Measurements from ENCODE around the gene AKAP7. TPM values are rescaled to one million over a fixed set of nuclear protein-coding genes. Genes with fewer than 3 reads are reported as not detected.
A peak's percentile ranks its signal among the peaks of the same experiment; 100 is the strongest.

The AKAP7 gene
- polyA plus RNA-seq, 2 of the 4 experiments (the other 2 are of a cell fraction), result 2.5 to 3.7 TPM

DNA sequence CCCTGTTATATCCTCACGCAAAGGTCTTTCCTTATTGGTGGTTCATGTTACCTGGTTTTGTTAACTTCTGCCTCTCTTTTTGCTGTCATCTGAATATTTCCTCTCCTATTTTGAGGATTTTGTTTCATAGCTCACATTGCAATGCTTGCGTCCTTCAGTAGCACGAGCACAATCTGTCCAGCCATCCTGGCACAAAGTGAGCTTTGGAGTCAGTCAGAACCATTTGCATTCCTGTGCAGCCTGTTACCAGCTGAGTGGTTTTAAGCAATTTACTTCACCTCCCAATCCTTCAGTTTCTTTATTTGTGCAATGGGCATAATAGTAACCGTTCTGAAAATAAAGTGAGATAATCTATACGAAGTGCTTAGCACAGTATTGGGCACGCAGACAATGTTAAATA lies 42.7 kb downstream of the AKAP7 start:
- ChIA-PET POLR2A (no interaction called here), CTCF (interaction anchor here (0.9 kb wide), 1 partner anchor 292 kb away, joined by 3 read pairs; no protein-coding TSS in a partner anchor)
- Histone ChIP-seq H3K27ac (no peak overlapping the region), H3K4me3 (no peak overlapping the region), H3K4me2 (no peak overlapping the region), H3K9me3 (no peaks in the 10 kb centered on the region), H3K4me1 (no peaks in the 10 kb centered on the region)
- FAIRE-seq, result no peak
- no peak for DNase-seq (ENCODE audit: low read depth in 1 of 2, low spot score in 1 of 2)
- no peak for ATAC-seq
- TF ChIP-seq HEYL (CRISPR knock-in tag; IDR thresholded peaks at IDR 0.05) (no peak), NR3C1 (IDR thresholded peaks at IDR 0.05) (no peak), POLR2A (IDR thresholded peaks at IDR 0.05; ENCODE audit: low read length) (no peak), FOSB (CRISPR knock-in tag; IDR thresholded peaks at IDR 0.05) (no peak), RNF2 (IDR thresholded peaks at IDR 0.05; ENCODE audit: borderline replicate concordance, low read depth) (no peak), HOXB13 (CRISPR knock-in tag; IDR thresholded peaks at IDR 0.05; ENCODE audit: low read depth) (no peak)
- 85% methylated on average over 6 of the region's 6 CpGs for WGBS (ENCODE audit: missing lambda C conversion rate)

GRCh38 chr6:131182991-131183425 lies 47.7 kb downstream of the AKAP7 start:
- Histone ChIP-seq H3K4me3 (no peak overlapping the region), H3K9me3 (no peaks in the 10 kb centered on the region), H3K4me2 (no peak overlapping the region), H3K27ac (no peak overlapping the region), H3K4me1 (no peaks in the 10 kb centered on the region)
- ChIA-PET POLR2A (no interaction called here), CTCF (interaction anchor here (0.7 to 1.5 kb wide), 7 partner anchors 15 to 445 kb away, joined by 3 to 9 read pairs (median 4); partner anchors contain the start of gene MED23)
- 42% methylated on average over 5 of the region's 5 CpGs for WGBS (ENCODE audit: missing lambda C conversion rate)
- peak; percentile 56 to 74; a peak in 5 of 6 replicates for ATAC-seq
- FAIRE-seq, result no peak
- peak; percentile 6 to 42 for DNase-seq (ENCODE audit: low read depth in 1 of 2, low spot score in 1 of 2)
- TF ChIP-seq RARB (CRISPR knock-in tag; IDR thresholded peaks at IDR 0.05) (no peak), FOSL2 (IDR thresholded peaks at IDR 0.05) (no peak), FOSL2 (CRISPR knock-in tag; IDR thresholded peaks at IDR 0.05) (no peak), RAD21 (conservative IDR thresholded peaks at IDR 0.05 in 1 of 2, IDR thresholded peaks at IDR 0.05 in 1 of 2) (peak; percentile 36 to 38; a peak in 4 of 5 replicates), ELK1 (IDR thresholded peaks at IDR 0.05; ENCODE audit: low read depth, low read length) (no peak), SMC3 (IDR thresholded peaks at IDR 0.05) (peak; percentile 50)
- TF ChIP-seq, protein P1, sequence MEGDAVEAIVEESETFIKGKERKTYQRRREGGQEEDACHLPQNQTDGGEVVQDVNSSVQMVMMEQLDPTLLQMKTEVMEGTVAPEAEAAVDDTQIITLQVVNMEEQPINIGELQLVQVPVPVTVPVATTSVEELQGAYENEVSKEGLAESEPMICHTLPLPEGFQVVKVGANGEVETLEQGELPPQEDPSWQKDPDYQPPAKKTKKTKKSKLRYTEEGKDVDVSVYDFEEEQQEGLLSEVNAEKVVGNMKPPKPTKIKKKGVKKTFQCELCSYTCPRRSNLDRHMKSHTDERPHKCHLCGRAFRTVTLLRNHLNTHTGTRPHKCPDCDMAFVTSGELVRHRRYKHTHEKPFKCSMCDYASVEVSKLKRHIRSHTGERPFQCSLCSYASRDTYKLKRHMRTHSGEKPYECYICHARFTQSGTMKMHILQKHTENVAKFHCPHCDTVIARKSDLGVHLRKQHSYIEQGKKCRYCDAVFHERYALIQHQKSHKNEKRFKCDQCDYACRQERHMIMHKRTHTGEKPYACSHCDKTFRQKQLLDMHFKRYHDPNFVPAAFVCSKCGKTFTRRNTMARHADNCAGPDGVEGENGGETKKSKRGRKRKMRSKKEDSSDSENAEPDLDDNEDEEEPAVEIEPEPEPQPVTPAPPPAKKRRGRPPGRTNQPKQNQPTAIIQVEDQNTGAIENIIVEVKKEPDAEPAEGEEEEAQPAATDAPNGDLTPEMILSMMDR (IDR thresholded peaks at IDR 0.05), result peak; percentile 48

DNA sequence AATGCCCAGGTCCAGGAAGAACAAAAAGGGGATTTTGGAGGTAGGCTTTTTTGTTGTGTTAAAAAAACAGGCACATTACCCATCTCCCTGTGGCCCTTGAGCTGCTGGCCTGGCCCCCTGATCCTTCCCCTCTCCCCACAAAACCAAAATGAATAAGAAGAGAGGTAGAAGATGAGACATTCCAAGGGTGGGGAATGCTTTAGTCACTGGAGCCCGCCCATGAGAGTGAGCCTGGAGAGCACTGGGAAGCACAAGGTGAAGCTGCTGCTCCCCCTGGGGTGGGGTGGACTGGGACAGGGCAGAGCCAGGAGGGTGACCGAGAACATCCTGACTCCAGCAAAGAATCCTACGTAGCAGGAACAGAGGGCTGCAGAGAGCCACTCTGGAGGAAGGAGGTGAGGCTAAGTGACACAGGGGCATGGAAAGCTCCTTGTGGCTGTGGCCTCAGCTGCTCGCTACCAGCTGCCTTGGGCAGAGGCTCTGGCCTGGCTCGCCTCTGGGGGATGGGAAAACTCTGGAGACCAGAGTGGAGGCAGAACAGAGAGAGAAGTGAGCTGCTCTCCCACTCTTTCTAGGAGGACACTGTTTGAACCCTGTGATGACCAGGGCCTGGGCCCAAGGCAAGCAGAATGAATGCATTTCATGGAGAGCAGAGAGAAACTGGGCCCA lies 48.3 kb downstream of the AKAP7 start:
- Histone ChIP-seq H3K4me2 (no peak overlapping the region), H3K4me1 (no peaks in the 10 kb centered on the region), H3K27ac (no peak overlapping the region), H3K4me3 (no peak overlapping the region), H3K9me3 (no peaks in the 10 kb centered on the region)
- whole genome bisulfite sequencing (ENCODE audit: missing lambda C conversion rate), result 79% methylated on average over 5 of the region's 5 CpGs
- no peak for TF ChIP-seq ZSCAN20 (CRISPR knock-in tag; IDR thresholded peaks at IDR 0.05)
- no peak for TF ChIP-seq CHD2 (IDR thresholded peaks at IDR 0.05; ENCODE audit: low read length, partially characterized antibody)
- no peak for TF ChIP-seq MAZ (IDR thresholded peaks at IDR 0.05; ENCODE audit: borderline replicate concordance, low read depth, low read length)
- TF ChIP-seq HEYL (CRISPR knock-in tag; IDR thresholded peaks at IDR 0.05), result no peak
- no peak for DNase-seq (ENCODE audit: low read depth in 1 of 2, low spot score in 1 of 2)
- ChIA-PET POLR2A (no interaction called here), CTCF (interaction anchor here (0.9 to 1.5 kb wide), 6 partner anchors 16 to 445 kb away, joined by 3 to 9 read pairs (median 4); partner anchors contain the start of gene MED23)
- FAIRE-seq, result no peak
- ATAC-seq, result no peak

- 55% methylated on average over 3 of the region's 3 CpGs for WGBS (ENCODE audit: missing lambda C conversion rate)
- no peak overlapping the region for H3K4me3 ChIP-seq
- ChIA-PET POLR2A (no interaction called here), CTCF (interaction anchor here (0.7 kb wide), 1 partner anchor 342 kb away, joined by 3 read pairs; no protein-coding TSS in a partner anchor)
- no peaks in the 10 kb centered on the region; the same call in 2 of the 3 replicates for H3K9me3 ChIP-seq
- H3K27ac ChIP-seq, result no peak overlapping the region
- H3K4me2 ChIP-seq, result no peak overlapping the region
- ATAC-seq (no peak), DNase-seq (ENCODE audit: low read depth in 1 of 2, low spot score in 1 of 2) (no peak), FAIRE-seq (no peak)
- no peaks in the 10 kb centered on the region for H3K4me1 ChIP-seq
- TF ChIP-seq RAD21 (conservative IDR thresholded peaks at IDR 0.05 in 1 of 2, IDR thresholded peaks at IDR 0.05 in 1 of 2) (no peak), ZFP36 (IDR thresholded peaks at IDR 0.05; ENCODE audit: borderline replicate concordance, partially characterized antibody) (no peak), TFCP2L1 (CRISPR knock-in tag; IDR thresholded peaks at IDR 0.05) (no peak), ZC3H11A (IDR thresholded peaks at IDR 0.05) (no peak), NPAS2 (CRISPR knock-in tag; IDR thresholded peaks at IDR 0.05; ENCODE audit: borderline replicate concordance) (no peak), JUNB (IDR thresholded peaks at IDR 0.05) (no peak), NR3C1 (IDR thresholded peaks at IDR 0.05) (no peak), CHD4 (IDR thresholded peaks at IDR 0.05; ENCODE audit: borderline replicate concordance) (no peak), HOXA7 (CRISPR knock-in tag; IDR thresholded peaks at IDR 0.05) (no peak), E2F6 (IDR thresholded peaks at IDR 0.05; ENCODE audit: borderline replicate concordance, low read depth) (no peak), GATA3 (IDR thresholded peaks at IDR 0.05; ENCODE audit: borderline replicate concordance) (no peak), ZNF302 (CRISPR knock-in tag; IDR thresholded peaks at IDR 0.05) (no peak), KDM5A (IDR thresholded peaks at IDR 0.05) (no peak), FOXS1 (CRISPR knock-in tag; IDR thresholded peaks at IDR 0.05) (no peak)
- TF ChIP-seq, protein P2, sequence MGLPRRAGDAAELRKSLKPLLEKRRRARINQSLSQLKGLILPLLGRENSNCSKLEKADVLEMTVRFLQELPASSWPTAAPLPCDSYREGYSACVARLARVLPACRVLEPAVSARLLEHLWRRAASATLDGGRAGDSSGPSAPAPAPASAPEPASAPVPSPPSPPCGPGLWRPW (IDR thresholded peaks at IDR 0.05), result no peak
These were observed 56.3 kb downstream of the AKAP7 start for GRCh38 chr6:131191590-131191989.
